Measurements from ENCODE around the gene AP1S2.
"Not testable (repeated sequence)": the region's sequence is repeated elsewhere in the genome, so short reads cannot be mapped to it uniquely, and the experiment has no call there.

Gene AP1S2

GRCh38 chrX:15854712-15855567 is at the start of gene AP1S2:
Gene AP1S2, minus strand, starts transcription at chrX:15854813. Its CDS starts 2,289 bp downstream, at chrX:15852524.
- no peak for TF ChIP-seq GATA1 (IDR thresholded peaks at IDR 0.05; ENCODE audit: low read depth, low read length)
- peak; percentile 91 for TF ChIP-seq POLR2A (IDR thresholded peaks at IDR 0.05; ENCODE audit: low read length)
- DNase-seq, result peak; percentile 94 to 96

GRCh38 chrX:15903186-15903681 is 48.6 kb upstream of the AP1S2 start:
- TF ChIP-seq POLR2A (IDR thresholded peaks at IDR 0.05; ENCODE audit: low read length), result no peak
- TF ChIP-seq GATA1 (IDR thresholded peaks at IDR 0.05; ENCODE audit: low read depth, low read length), result no peak
- DNase-seq, result no peak

GRCh38 chrX:15895334-15895733 is 40.7 kb upstream of the AP1S2 start:
- TF ChIP-seq POLR2A (IDR thresholded peaks at IDR 0.05; ENCODE audit: low read length), result no peak
- no peak for TF ChIP-seq GATA1 (IDR thresholded peaks at IDR 0.05; ENCODE audit: low read depth, low read length)

GRCh38 chrX:15894724-15895123 is 40.1 kb upstream of the AP1S2 start:
- no peak for TF ChIP-seq POLR2A (IDR thresholded peaks at IDR 0.05; ENCODE audit: low read length)
- no peak for TF ChIP-seq GATA1 (IDR thresholded peaks at IDR 0.05; ENCODE audit: low read depth, low read length)
- DNase-seq, result no peak

More at GRCh38 chrX:15895334-15895733, 40.7 kb upstream of the AP1S2 start:
- DNase-seq, result no peak

- DNase-seq, result no peak
- TF ChIP-seq POLR2A (IDR thresholded peaks at IDR 0.05; ENCODE audit: low read length) (no peak), GATA1 (IDR thresholded peaks at IDR 0.05; ENCODE audit: low read depth, low read length) (no peak)
Measured at GRCh38 chrX:15890463-15890862, 35.9 kb upstream of the AP1S2 start.

GRCh38 chrX:15888062-15888461 is 33.4 kb upstream of the AP1S2 start:
- TF ChIP-seq POLR2A (IDR thresholded peaks at IDR 0.05; ENCODE audit: low read length), result no peak
- TF ChIP-seq GATA1 (IDR thresholded peaks at IDR 0.05; ENCODE audit: low read depth, low read length), result no peak
- DNase-seq, result no peak

GRCh38 chrX:15883540-15883863 is 28.9 kb upstream of the AP1S2 start:
- DNase-seq, result no peak
- no peak for TF ChIP-seq POLR2A (IDR thresholded peaks at IDR 0.05; ENCODE audit: low read length)
- no peak for TF ChIP-seq GATA1 (IDR thresholded peaks at IDR 0.05; ENCODE audit: low read depth, low read length)

- TF ChIP-seq POLR2A (IDR thresholded peaks at IDR 0.05; ENCODE audit: low read length) (no peak), GATA1 (IDR thresholded peaks at IDR 0.05; ENCODE audit: low read depth, low read length) (no peak)
- DNase-seq, result no peak
Measured at GRCh38 chrX:15882704-15883539, 28.3 kb upstream of the AP1S2 start.

GRCh38 chrX:15881381-15881897 is 26.8 kb upstream of the AP1S2 start:
- DNase-seq, result no peak
- TF ChIP-seq GATA1 (IDR thresholded peaks at IDR 0.05; ENCODE audit: low read depth, low read length) (no peak), POLR2A (IDR thresholded peaks at IDR 0.05; ENCODE audit: low read length) (no peak)

GRCh38 chrX:15877914-15878313 is 23.3 kb upstream of the AP1S2 start:
- not testable (repeated sequence) for DNase-seq

GRCh38 chrX:15877380-15877779 is 22.8 kb upstream of the AP1S2 start:
- DNase-seq, result no peak
- TF ChIP-seq GATA1 (IDR thresholded peaks at IDR 0.05; ENCODE audit: low read depth, low read length), result no peak
- TF ChIP-seq POLR2A (IDR thresholded peaks at IDR 0.05; ENCODE audit: low read length), result no peak

- TF ChIP-seq GATA1 (IDR thresholded peaks at IDR 0.05; ENCODE audit: low read depth, low read length) (no peak), POLR2A (IDR thresholded peaks at IDR 0.05; ENCODE audit: low read length) (no peak)
- no peak for DNase-seq
Measured at GRCh38 chrX:15874672-15875071, 20.1 kb upstream of the AP1S2 start.

GRCh38 chrX:15873566-15873965 is 19.0 kb upstream of the AP1S2 start:
- TF ChIP-seq POLR2A (IDR thresholded peaks at IDR 0.05; ENCODE audit: low read length) (no peak), GATA1 (IDR thresholded peaks at IDR 0.05; ENCODE audit: low read depth, low read length) (no peak)
- DNase-seq, result no peak

GRCh38 chrX:15870310-15870709 is 15.7 kb upstream of the AP1S2 start:
- no peak for DNase-seq
- TF ChIP-seq POLR2A (IDR thresholded peaks at IDR 0.05; ENCODE audit: low read length), result no peak
- no peak for TF ChIP-seq GATA1 (IDR thresholded peaks at IDR 0.05; ENCODE audit: low read depth, low read length)
